ENCODE measurements around the gene OGFOD2. TPM values are rescaled to one million over a fixed set of nuclear protein-coding genes. Genes with fewer than 3 reads are reported as not detected.

OGFOD2 gene
- total RNA-seq, 5 donors from 2014 or later (not counting 1 experiment from before 2014, with no cell fraction given), result 17.4 to 45.3 (median 43.7) TPM

GRCh38 chr12:122997343-122998250 is 22.6 kb downstream of the OGFOD2 start:
- Histone ChIP-seq H3K9me3 (no peaks in the 10 kb centered on the region), H3K27ac (ENCODE audit: low read length) (no peak overlapping the region), H3K4me3 (ENCODE audit: control insufficient read depth in 1 of 2, extremely low read depth in 1 of 2, low read length in 1 of 2) (no peak overlapping the region), H3K36me3 (ENCODE audit: control insufficient read depth in 2 of 2, extremely low read depth in 1 of 2, insufficient read depth in 1 of 2, low read length in 1 of 2) (peaks cover 13 to 28% of the 10 kb centered on the region in 2 donors), H3K4me1 (ENCODE audit: control insufficient read depth in 1 of 2, extremely low read depth in 1 of 2, insufficient read depth in 2 of 2, low read length in 2 of 2) (no peaks in the 10 kb centered on the region), H3K27me3 (replicated peaks in 1 of 2; ENCODE audit: control insufficient read depth in 2 of 2, extremely low read depth in 1 of 2, insufficient read depth in 2 of 2, low read length in 1 of 2) (peaks cover 0 to 2% of the 10 kb centered on the region in 2 experiments)
- no peak for DNase-seq
- no peak for ATAC-seq (replicated peaks in 1 of 4)
- Mint-ChIP-seq H3K4me3 (no peak overlapping the region), H3K36me3 (peaks cover 5% of the 10 kb centered on the region), H3K9me3 (no peaks in the 10 kb centered on the region), H3K27ac (no peak overlapping the region), H3K4me1 (no peaks in the 10 kb centered on the region), H3K27me3 (no peaks in the 10 kb centered on the region)
- CTCF ChIA-PET, result no interaction called here
- POLR2A ChIA-PET, result no interaction called here
- 93% methylated on average over 25 of the region's 25 CpGs for WGBS (ENCODE audit: insufficient coverage)

- Mint-ChIP-seq H3K27me3 (no peaks in the 10 kb centered on the region), H3K4me1 (no peaks in the 10 kb centered on the region), H3K4me3 (no peak overlapping the region), H3K27ac (no peak overlapping the region), H3K36me3 (peaks cover 5% of the 10 kb centered on the region), H3K9me3 (no peaks in the 10 kb centered on the region)
- DNase-seq (no peak), ATAC-seq (replicated peaks in 1 of 4) (no peak)
- Histone ChIP-seq H3K27ac (ENCODE audit: low read length) (no peak overlapping the region), H3K9me3 (no peaks in the 10 kb centered on the region), H3K36me3 (ENCODE audit: control insufficient read depth in 2 of 2, extremely low read depth in 1 of 2, insufficient read depth in 1 of 2, low read length in 1 of 2) (peaks cover 13 to 28% of the 10 kb centered on the region in 2 donors), H3K4me1 (ENCODE audit: control insufficient read depth in 1 of 2, extremely low read depth in 1 of 2, insufficient read depth in 2 of 2, low read length in 2 of 2) (no peaks in the 10 kb centered on the region), H3K4me3 (ENCODE audit: control insufficient read depth in 1 of 2, extremely low read depth in 1 of 2, low read length in 1 of 2) (no peak overlapping the region), H3K27me3 (replicated peaks in 1 of 2; ENCODE audit: control insufficient read depth in 2 of 2, extremely low read depth in 1 of 2, insufficient read depth in 2 of 2, low read length in 1 of 2) (peaks cover 0 to 2% of the 10 kb centered on the region in 2 experiments)
- ChIA-PET POLR2A (no interaction called here), CTCF (no interaction called here)
- 95% methylated on average over 4 of the region's 4 CpGs for WGBS (ENCODE audit: insufficient coverage)
Measured at GRCh38 chr12:122998316-122998715, 23.3 kb downstream of the OGFOD2 start.

GRCh38 chr12:122999196-122999946 is 24.3 kb downstream of the OGFOD2 start:
- H3K27me3 Mint-ChIP-seq, result no peaks in the 10 kb centered on the region
- H3K4me1 Mint-ChIP-seq, result no peaks in the 10 kb centered on the region

GRCh38 chr12:122999986-123000420 is 25.0 kb downstream of the OGFOD2 start:
- Mint-ChIP-seq H3K27me3 (no peaks in the 10 kb centered on the region), H3K4me3 (no peak overlapping the region), H3K4me1 (no peaks in the 10 kb centered on the region), H3K36me3 (peaks cover 8% of the 10 kb centered on the region), H3K9me3 (no peaks in the 10 kb centered on the region), H3K27ac (no peak overlapping the region)
- Histone ChIP-seq H3K27me3 (replicated peaks in 1 of 2; ENCODE audit: control insufficient read depth in 2 of 2, extremely low read depth in 1 of 2, insufficient read depth in 2 of 2, low read length in 1 of 2) (peaks cover 0 to 2% of the 10 kb centered on the region in 2 experiments), H3K27ac (ENCODE audit: low read length) (no peak overlapping the region), H3K9me3 (no peaks in the 10 kb centered on the region), H3K4me1 (ENCODE audit: control insufficient read depth in 1 of 2, extremely low read depth in 1 of 2, insufficient read depth in 2 of 2, low read length in 2 of 2) (no peaks in the 10 kb centered on the region), H3K4me3 (ENCODE audit: control insufficient read depth in 1 of 2, extremely low read depth in 1 of 2, low read length in 1 of 2) (no peak overlapping the region), H3K36me3 (ENCODE audit: control insufficient read depth in 2 of 2, extremely low read depth in 1 of 2, insufficient read depth in 1 of 2, low read length in 1 of 2) (peaks cover 23 to 33% of the 10 kb centered on the region in 2 donors)
- 90% methylated on average over 13 of the region's 20 CpGs for WGBS (ENCODE audit: insufficient coverage)
- no peak for DNase-seq
- POLR2A ChIA-PET, result no interaction called here
- CTCF ChIA-PET, result interaction anchor here in 1 of 2 donors (0.5 kb wide), 1 partner anchor 589 kb away, joined by 4 read pairs; no protein-coding TSS in a partner anchor
- no peak for ATAC-seq (replicated peaks in 1 of 4)

More at GRCh38 chr12:122999196-122999946, 24.3 kb downstream of the OGFOD2 start:
- no peak overlapping the region for H3K4me3 ChIP-seq (ENCODE audit: control insufficient read depth in 1 of 2, extremely low read depth in 1 of 2, low read length in 1 of 2)
- H3K9me3 Mint-ChIP-seq, result no peaks in the 10 kb centered on the region
- ATAC-seq (replicated peaks in 1 of 4), result no peak
- peaks cover 18 to 28% of the 10 kb centered on the region in 2 donors for H3K36me3 ChIP-seq (ENCODE audit: control insufficient read depth in 2 of 2, extremely low read depth in 1 of 2, insufficient read depth in 1 of 2, low read length in 1 of 2)
- no peaks in the 10 kb centered on the region for H3K9me3 ChIP-seq
- no peak for DNase-seq
- H3K27ac Mint-ChIP-seq, result no peak overlapping the region
- peaks cover 7% of the 10 kb centered on the region for H3K36me3 Mint-ChIP-seq
- POLR2A ChIA-PET, result interaction anchor here in 1 of 2 donors (0.6 kb wide), 1 partner anchor 33 kb away, joined by 3 read pairs; the partner anchor contains the start of gene ABCB9
- H3K27me3 ChIP-seq (replicated peaks in 1 of 2; ENCODE audit: control insufficient read depth in 2 of 2, extremely low read depth in 1 of 2, insufficient read depth in 2 of 2, low read length in 1 of 2), result peaks cover 0 to 2% of the 10 kb centered on the region in 2 experiments
- H3K27ac ChIP-seq (ENCODE audit: low read length), result no peak overlapping the region
- H3K4me3 Mint-ChIP-seq, result no peak overlapping the region
- no peaks in the 10 kb centered on the region for H3K4me1 ChIP-seq (ENCODE audit: control insufficient read depth in 1 of 2, extremely low read depth in 1 of 2, insufficient read depth in 2 of 2, low read length in 2 of 2)
- CTCF ChIA-PET, result no interaction called here
- WGBS (ENCODE audit: insufficient coverage), result 91% methylated on average over 3 of the region's 8 CpGs

DNA sequence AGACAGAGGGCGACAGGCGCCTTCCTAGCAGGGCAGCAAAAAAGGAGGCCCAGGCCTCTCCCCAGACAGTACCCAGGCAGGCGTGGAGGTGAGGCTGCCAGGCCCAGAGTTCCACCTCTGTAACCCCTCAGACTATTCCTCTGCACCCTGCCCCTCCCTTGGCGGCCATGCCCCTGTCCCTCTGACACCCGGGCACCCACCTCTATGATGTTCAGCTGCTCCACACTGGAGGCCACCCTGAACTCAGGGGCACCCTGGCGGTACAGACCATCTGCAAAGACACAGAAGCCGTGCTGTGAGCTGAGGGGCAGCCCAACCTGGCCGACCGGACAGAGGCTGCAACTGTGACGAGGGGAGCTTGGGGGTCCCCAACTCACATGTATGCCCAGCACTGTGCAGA is 25.5 kb downstream of the OGFOD2 start:
- H3K36me3 ChIP-seq (ENCODE audit: control insufficient read depth in 2 of 2, extremely low read depth in 1 of 2, insufficient read depth in 1 of 2, low read length in 1 of 2), result peaks cover 27 to 33% of the 10 kb centered on the region in 2 donors

DNA sequence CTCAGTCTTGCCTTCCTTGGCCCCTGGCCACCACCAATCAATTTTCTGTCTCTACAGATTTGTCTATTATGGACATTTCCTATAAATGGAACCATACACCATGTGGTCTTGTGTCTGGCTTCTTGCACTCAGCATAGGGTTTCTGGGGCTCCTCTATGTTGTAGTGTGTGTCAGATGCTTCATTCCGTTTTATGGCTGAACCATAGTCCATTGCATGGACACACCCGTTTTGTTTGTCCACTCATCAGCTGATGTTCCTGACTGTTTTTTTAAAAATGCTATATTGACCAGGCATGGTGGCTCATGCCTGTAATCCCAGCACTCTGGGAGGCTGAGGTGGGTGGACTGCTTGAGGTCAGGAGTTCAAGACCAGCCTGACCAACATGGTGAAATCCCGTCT is 26.4 kb downstream of the OGFOD2 start:
- Histone ChIP-seq H3K4me1 (ENCODE audit: control insufficient read depth in 1 of 2, extremely low read depth in 1 of 2, insufficient read depth in 2 of 2, low read length in 2 of 2) (no peaks in the 10 kb centered on the region), H3K4me3 (ENCODE audit: control insufficient read depth in 1 of 2, extremely low read depth in 1 of 2, low read length in 1 of 2) (no peak overlapping the region), H3K36me3 (ENCODE audit: control insufficient read depth in 2 of 2, extremely low read depth in 1 of 2, insufficient read depth in 1 of 2, low read length in 1 of 2) (peaks cover 27 to 30% of the 10 kb centered on the region in 2 donors), H3K9me3 (no peaks in the 10 kb centered on the region), H3K27me3 (replicated peaks in 1 of 2; ENCODE audit: control insufficient read depth in 2 of 2, extremely low read depth in 1 of 2, insufficient read depth in 2 of 2, low read length in 1 of 2) (peaks cover 0 to 2% of the 10 kb centered on the region in 2 experiments), H3K27ac (ENCODE audit: low read length) (no peak overlapping the region)
- CTCF ChIA-PET, result no interaction called here
- DNase-seq (no peak), ATAC-seq (replicated peaks in 1 of 4) (no peak)
- POLR2A ChIA-PET, result interaction anchor here in 1 of 2 donors (0.5 kb wide), 1 partner anchor 15 kb away, joined by 3 read pairs; no protein-coding TSS in a partner anchor
- WGBS (ENCODE audit: insufficient coverage), result 80% methylated on average over 2 of the region's 3 CpGs
- H3K27me3 Mint-ChIP-seq, result no peaks in the 10 kb centered on the region
- peaks cover 8% of the 10 kb centered on the region for H3K36me3 Mint-ChIP-seq
- H3K9me3 Mint-ChIP-seq, result no peaks in the 10 kb centered on the region
- H3K4me3 Mint-ChIP-seq, result no peak overlapping the region
- H3K27ac Mint-ChIP-seq, result no peak overlapping the region
- no peaks in the 10 kb centered on the region for H3K4me1 Mint-ChIP-seq

More for the DNA sequence above, 25.5 kb downstream of the OGFOD2 start:
- H3K36me3 Mint-ChIP-seq, result peaks cover 8% of the 10 kb centered on the region
- H3K9me3 Mint-ChIP-seq, result no peaks in the 10 kb centered on the region
- ATAC-seq (replicated peaks in 1 of 4) (no peak), DNase-seq (no peak)
- H3K4me3 ChIP-seq (ENCODE audit: control insufficient read depth in 1 of 2, extremely low read depth in 1 of 2, low read length in 1 of 2), result no peak overlapping the region
- 94% methylated on average over 10 of the region's 10 CpGs for WGBS (ENCODE audit: insufficient coverage)
- H3K4me1 ChIP-seq (ENCODE audit: control insufficient read depth in 1 of 2, extremely low read depth in 1 of 2, insufficient read depth in 2 of 2, low read length in 2 of 2), result no peaks in the 10 kb centered on the region
- H3K4me3 Mint-ChIP-seq, result no peak overlapping the region
- no peaks in the 10 kb centered on the region for H3K27me3 Mint-ChIP-seq
- no peaks in the 10 kb centered on the region for H3K9me3 ChIP-seq
- no peak overlapping the region for H3K27ac ChIP-seq (ENCODE audit: low read length)
- H3K27me3 ChIP-seq (replicated peaks in 1 of 2; ENCODE audit: control insufficient read depth in 2 of 2, extremely low read depth in 1 of 2, insufficient read depth in 2 of 2, low read length in 1 of 2), result peaks cover 0 to 2% of the 10 kb centered on the region in 2 experiments
- no peak overlapping the region for H3K27ac Mint-ChIP-seq
- no peaks in the 10 kb centered on the region for H3K4me1 Mint-ChIP-seq
- CTCF ChIA-PET, result no interaction called here
- POLR2A ChIA-PET, result no interaction called here
